Measurements from ENCODE around the gene STK24.

Gene STK24

GRCh38 chr13:98466634-98467236 lies 110.2 kb downstream of the STK24 start:
- peak; percentile 71 for TF ChIP-seq CTCF (IDR thresholded peaks at IDR 0.05)

- no peak for TF ChIP-seq CTCF (IDR thresholded peaks at IDR 0.05)
Measured at GRCh38 chr13:98462946-98463345, 114.0 kb downstream of the STK24 start.

- TF ChIP-seq CTCF (IDR thresholded peaks at IDR 0.05), result no peak
Measured at GRCh38 chr13:98462241-98462882, 114.5 kb downstream of the STK24 start.

- TF ChIP-seq CTCF (IDR thresholded peaks at IDR 0.05), result no peak
Measured at GRCh38 chr13:98461486-98462240, 115.2 kb downstream of the STK24 start.

GRCh38 chr13:98460516-98460915 lies 116.4 kb downstream of the STK24 start:
- TF ChIP-seq CTCF (IDR thresholded peaks at IDR 0.05), result no peak

GRCh38 chr13:98459721-98460370 lies 117.1 kb downstream of the STK24 start:
- TF ChIP-seq CTCF (IDR thresholded peaks at IDR 0.05), result no peak

- no peak for TF ChIP-seq CTCF (IDR thresholded peaks at IDR 0.05)
Measured at GRCh38 chr13:98459171-98459681, 117.7 kb downstream of the STK24 start.
